Mesendoderm (in vitro differentiated cells): ENCODE data around the gene GP9.

Experiments used
- DNase-seq: peaks from one replicate; pipeline ENCODE4 v3.0.0; 2013
- H2AK5ac ChIP-seq: 2 replicates; pipeline ENCODE4 v1.6.1; 2013; ENCODE audit warnings: low read length, inconsistent platforms
- H2BK120ac ChIP-seq: 2 replicates; pipeline ENCODE4 v1.6.1; 2013; ENCODE audit warnings: low read depth, mild to moderate bottlenecking, low read length, moderate library complexity, mixed read lengths
- H2BK15ac ChIP-seq: replicated peaks from 2 replicates; pipeline ENCODE4 v1.6.1; 2013; ENCODE audit warnings: low read depth, mild to moderate bottlenecking, moderate library complexity
- H2BK5ac ChIP-seq: 2 replicates; pipeline ENCODE4 v1.6.1; 2013; ENCODE audit warnings: low read length, inconsistent platforms
- H3K18ac ChIP-seq: 2 replicates; pipeline ENCODE4 v1.6.1; 2013; ENCODE audit warnings: mild to moderate bottlenecking, low read length, mixed read lengths
- H3K23ac ChIP-seq: one replicate; pipeline ENCODE4 v1.6.1; 2013; ENCODE audit warnings: low read length
- H3K27ac ChIP-seq: 2 replicates; pipeline ENCODE4 v1.5.1; 2013; ENCODE audit warnings: low read depth, mild to moderate bottlenecking, inconsistent platforms, low read length, moderate library complexity
- H3K27me3 ChIP-seq: 2 replicates; pipeline ENCODE4 v1.6.1; 2013; ENCODE audit warnings: low read length, control low read depth, mild to moderate bottlenecking, inconsistent platforms; ENCODE audit not compliant: insufficient read depth, poor library complexity
- H3K36me3 ChIP-seq: 2 replicates; pipeline ENCODE4 v1.6.1; 2013; ENCODE audit warnings: low read length, inconsistent platforms; ENCODE audit not compliant: control insufficient read depth, insufficient read depth
- H3K4ac ChIP-seq: one replicate; pipeline ENCODE4 v1.6.1; 2013; ENCODE audit warnings: low read depth, mild to moderate bottlenecking, low read length, moderate library complexity
- H3K4me1 ChIP-seq: 2 replicates; pipeline ENCODE4 v1.6.1; 2013; ENCODE audit warnings: low read depth, low read length, inconsistent platforms; ENCODE audit not compliant: control insufficient read depth
- H3K4me2 ChIP-seq: 2 replicates; pipeline ENCODE4 v1.6.1; 2013; ENCODE audit warnings: low read length
- H3K4me3 ChIP-seq: 2 replicates; pipeline ENCODE4 v1.5.1; 2013; ENCODE audit warnings: mild to moderate bottlenecking, low read length
- H3K56ac ChIP-seq: one replicate; pipeline ENCODE4 v1.6.1; 2013; ENCODE audit warnings: low read length
- H3K79me1 ChIP-seq: 2 replicates; pipeline ENCODE4 v1.6.1; 2013; ENCODE audit warnings: low read length, inconsistent platforms
- H3K79me2 ChIP-seq: 2 replicates; pipeline ENCODE4 v1.6.1; 2013; ENCODE audit warnings: mild to moderate bottlenecking, low read length; ENCODE audit not compliant: control insufficient read depth, insufficient read depth
- H3K9ac ChIP-seq: 2 replicates; pipeline ENCODE4 v1.6.1; 2013; ENCODE audit warnings: low read length, inconsistent platforms
- H4K5ac ChIP-seq: one replicate; pipeline ENCODE4 v1.6.1; 2013; ENCODE audit warnings: low read length
- H4K8ac ChIP-seq: one replicate; pipeline ENCODE4 v1.6.1; 2013; ENCODE audit warnings: low read depth, mild to moderate bottlenecking, control low read depth, low read length, moderate library complexity
- WGBS: extraction: QIAGEN DNeasy Blood & Tissue Kit; methylation state at CpG from one replicate; pipeline ENCODE4 v1.1.7; 2013; ENCODE audit warnings: low lambda C conversion rate, missing lambda C conversion rate; ENCODE audit not compliant: insufficient coverage; ENCODE audit errors: extremely low coverage; 5-methylcytosine and 5-hydroxymethylcytosine counted together

Gene GP9

GRCh38 chr3:129031476-129032215 lies 28.9 kb upstream of the GP9 start:
- Histone ChIP-seq H3K27ac (no peak overlapping the region), H4K5ac (no peak overlapping the region), H3K36me3 (no peaks in the 10 kb centered on the region), H3K4me2 (no peak overlapping the region), H4K8ac (no peak overlapping the region), H3K9ac (no peak overlapping the region), H3K27me3 (no peaks in the 10 kb centered on the region), H2BK5ac (no peak overlapping the region), H3K4me1 (peaks cover 1% of the 10 kb centered on the region), H3K23ac (no peak overlapping the region), H3K4ac (no peak overlapping the region), H2AK5ac (no peak overlapping the region), H2BK15ac (no peak overlapping the region), H3K4me3 (no peak overlapping the region), H3K79me1 (no peaks in the 10 kb centered on the region), H3K79me2 (no peaks in the 10 kb centered on the region), H3K18ac (no peak overlapping the region), H3K56ac (no peak overlapping the region), H2BK120ac (no peak overlapping the region)
- WGBS: no CpG with 5 or more reads among the region's 10 CpGs
- DNase-seq: no peak

- Histone ChIP-seq H3K27me3 (no peaks in the 10 kb centered on the region), H2BK5ac (no peak overlapping the region), H4K5ac (no peak overlapping the region), H3K18ac (no peak overlapping the region), H3K4me3 (no peak overlapping the region), H4K8ac (no peak overlapping the region), H3K79me1 (no peaks in the 10 kb centered on the region), H3K56ac (no peak overlapping the region), H3K4me2 (no peak overlapping the region), H3K27ac (no peak overlapping the region), H3K9ac (no peak overlapping the region), H2BK15ac (no peak overlapping the region), H3K79me2 (no peaks in the 10 kb centered on the region), H3K36me3 (no peaks in the 10 kb centered on the region), H3K4ac (no peak overlapping the region), H3K23ac (no peak overlapping the region), H2BK120ac (no peak overlapping the region), H2AK5ac (no peak overlapping the region), H3K4me1 (no peaks in the 10 kb centered on the region)
- WGBS: no CpG with 5 or more reads among the region's 14 CpGs
- no peak for DNase-seq
These were observed 27.9 kb upstream of the GP9 start for GRCh38 chr3:129032716-129033115.

- WGBS: no CpG with 5 or more reads among the region's 7 CpGs
- Histone ChIP-seq H3K27ac (no peak overlapping the region), H3K56ac (no peak overlapping the region), H3K79me1 (no peaks in the 10 kb centered on the region), H4K8ac (no peak overlapping the region), H3K36me3 (no peaks in the 10 kb centered on the region), H3K18ac (no peak overlapping the region), H4K5ac (no peak overlapping the region), H3K9ac (no peak overlapping the region), H2BK15ac (no peak overlapping the region), H3K4me2 (no peak overlapping the region), H2BK120ac (no peak overlapping the region), H3K27me3 (no peaks in the 10 kb centered on the region), H2AK5ac (no peak overlapping the region), H3K4me1 (no peaks in the 10 kb centered on the region), H3K79me2 (no peaks in the 10 kb centered on the region), H2BK5ac (no peak overlapping the region), H3K23ac (no peak overlapping the region), H3K4me3 (no peak overlapping the region), H3K4ac (no peak overlapping the region)
- DNase-seq: no peak
These were observed 27.4 kb upstream of the GP9 start for GRCh38 chr3:129033151-129033550.

GRCh38 chr3:129033633-129034321 lies 26.8 kb upstream of the GP9 start:
- Histone ChIP-seq H3K4ac (no peak overlapping the region), H3K18ac (no peak overlapping the region), H3K79me2 (no peaks in the 10 kb centered on the region), H3K79me1 (no peaks in the 10 kb centered on the region), H2AK5ac (no peak overlapping the region), H2BK120ac (no peak overlapping the region), H3K56ac (no peak overlapping the region), H2BK15ac (no peak overlapping the region), H3K36me3 (no peaks in the 10 kb centered on the region), H3K4me1 (no peaks in the 10 kb centered on the region), H3K27ac (no peak overlapping the region), H3K9ac (no peak overlapping the region), H2BK5ac (no peak overlapping the region), H4K8ac (no peak overlapping the region), H4K5ac (no peak overlapping the region), H3K23ac (no peak overlapping the region), H3K4me3 (no peak overlapping the region), H3K4me2 (no peak overlapping the region), H3K27me3 (no peaks in the 10 kb centered on the region)
- no CpG with 5 or more reads among the region's 12 CpGs for WGBS
- DNase-seq: no peak

GRCh38 chr3:129034642-129035041 lies 25.9 kb upstream of the GP9 start:
- Histone ChIP-seq H2BK120ac (no peak overlapping the region), H4K5ac (no peak overlapping the region), H2AK5ac (no peak overlapping the region), H4K8ac (no peak overlapping the region), H3K4me1 (no peaks in the 10 kb centered on the region), H3K4me2 (no peak overlapping the region), H3K27me3 (no peaks in the 10 kb centered on the region), H3K4me3 (no peak overlapping the region), H2BK15ac (no peak overlapping the region), H3K36me3 (no peaks in the 10 kb centered on the region), H3K4ac (no peak overlapping the region), H3K27ac (no peak overlapping the region), H3K9ac (no peak overlapping the region), H3K23ac (no peak overlapping the region), H3K18ac (no peak overlapping the region), H3K79me2 (no peaks in the 10 kb centered on the region), H2BK5ac (no peak overlapping the region), H3K79me1 (no peaks in the 10 kb centered on the region), H3K56ac (no peak overlapping the region)
- no CpG with 5 or more reads among the region's 6 CpGs for WGBS
- no peak for DNase-seq
